ENCODE results near the gene POC5. TPM values are rescaled to one million over a fixed set of nuclear protein-coding genes. Genes with fewer than 3 reads are reported as not detected.

The POC5 gene
- total and polyA plus RNA-seq, 2 of the 4 experiments (the other 2 are of a cell fraction), result 6.6 to 12.9 TPM

DNA sequence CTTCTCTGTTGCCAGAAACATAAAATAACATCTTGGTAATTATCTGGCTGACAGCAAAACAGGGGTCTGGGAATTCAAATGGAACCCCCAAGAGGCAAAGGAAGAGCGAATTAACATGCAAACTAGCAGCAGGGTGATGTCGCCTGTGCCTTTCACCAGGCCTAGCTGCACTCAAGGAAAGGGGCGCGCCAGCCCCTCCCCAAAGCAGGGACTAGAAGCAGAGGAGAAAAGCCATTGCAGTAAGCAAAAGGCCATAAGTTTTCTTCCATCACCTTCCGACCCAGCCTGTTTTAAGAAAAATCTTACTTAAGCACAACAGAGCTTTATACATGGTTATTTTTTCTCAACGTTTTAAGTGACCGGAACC is 539 bp downstream of the POC5 start:
- peak overlapping the region; percentile 100 for H2AFZ ChIP-seq (replicated peaks; ENCODE audit: low read length, poor library complexity)
- in situ Hi-C loops (cut with MboI; ENCODE audit: low sequenced_read_pairs) (no loop called here), intact Hi-C loops (cut with micrococcal nuclease) (no loop called here), dilution Hi-C loops (cut with HindIII; ENCODE audit: low sequenced_read_pairs, unreplicated experiment) (no loop called here)
- H2BK15ac ChIP-seq (ENCODE audit: low read depth, low read length), result no peak overlapping the region
- H3K14ac ChIP-seq (replicated peaks; ENCODE audit: low read depth, low read length), result peak overlapping the region; percentile 76
- peak overlapping the region; percentile 66 for H4K5ac ChIP-seq (ENCODE audit: low read depth, low read length)
- H3K27me3 ChIP-seq (ENCODE audit: control insufficient read depth, insufficient read depth, low read length), result no peaks in the 10 kb centered on the region
- H3K4me3 ChIP-seq (ENCODE audit: insufficient read depth, low read depth, low read length), result peak overlapping the region; percentile 90
- peak overlapping the region; percentile 68 for H3K4me2 ChIP-seq (ENCODE audit: low read depth, low read length)
- H3K4ac ChIP-seq (ENCODE audit: low read depth, low read length), result peak overlapping the region; percentile 85
- H3K18ac ChIP-seq (ENCODE audit: low read depth, low read length), result no peak overlapping the region
- CTCF ChIA-PET, result no interaction called here
- no TSS peak for BruUV-seq (replicated peaks)
- WGBS, 2 experiments (ENCODE audit: extremely low coverage in 2 of 2, insufficient read length in 1 of 2), result 0% methylated on average over 2 of the region's 7 CpGs; no CpG with 5 or more reads in 1 of the 2 experiments
- TF ChIP-seq USF2 (IDR thresholded peaks at IDR 0.05; ENCODE audit: low read depth, low read length), result no peak
- no peak for TF ChIP-seq NFE2L2 (IDR thresholded peaks at IDR 0.05; ENCODE audit: low read depth, low read length)
- TF ChIP-seq POLR2A (IDR thresholded peaks at IDR 0.05; ENCODE audit: low read depth, low read length), result no peak
- no peak for TF ChIP-seq MAZ (IDR thresholded peaks at IDR 0.05; ENCODE audit: borderline replicate concordance, low read depth, low read length)
- no peak for TF ChIP-seq CEBPB (IDR thresholded peaks at IDR 0.05; ENCODE audit: low read depth, low read length)
- no peaks in the 10 kb centered on the region for H3K4me1 ChIP-seq (ENCODE audit: control insufficient read depth, insufficient read depth, low read length)
- POLR2A ChIA-PET (ENCODE audit: unreplicated experiment), result no interaction called here
- no peak for DNase-seq
- H3K9me1 ChIP-seq (ENCODE audit: insufficient read depth, low read length), result peaks cover 6% of the 10 kb centered on the region; the same call in 1 of the 2 replicates
- peaks cover 10 to 37% of the 10 kb centered on the region in 2 experiments for H3K79me1 ChIP-seq (ENCODE audit: low read depth in 1 of 2, low read length in 2 of 2)
- H4K91ac ChIP-seq (ENCODE audit: insufficient read depth, low read depth, low read length), result peak overlapping the region; percentile 9
- peak overlapping the region; percentile 50 to 96 for H4K8ac ChIP-seq (ENCODE audit: low read depth in 2 of 2, low read length in 2 of 2)
- H4K20me1 ChIP-seq (ENCODE audit: insufficient read depth, low read length), result no peaks in the 10 kb centered on the region
- H2BK20ac ChIP-seq (ENCODE audit: low read depth, low read length), result no peak overlapping the region
- peak overlapping the region; percentile 91 for H3K56ac ChIP-seq (ENCODE audit: extremely low read depth, insufficient read depth, low read length)
- H2AK5ac ChIP-seq (ENCODE audit: low read depth, low read length), result no peak overlapping the region
- H3K23ac ChIP-seq (ENCODE audit: low read depth, low read length), result peak overlapping the region; percentile 33; the same call in 1 of the 2 replicates
- H3K36me3 ChIP-seq (ENCODE audit: control insufficient read depth, insufficient read depth, low read length), result peaks cover 3% of the 10 kb centered on the region; the same call in 1 of the 2 replicates
- 0 out of 2 replicates have a peak overlapping the region, but pooled peaks have one; percentile 9 for H2BK120ac ChIP-seq (ENCODE audit: low read depth, low read length)
- peak; percentile 19 for ATAC-seq (ENCODE audit: low read depth)
- peak overlapping the region; percentile 73 for H3K9ac ChIP-seq (ENCODE audit: low read depth, low read length)
- no peaks in the 10 kb centered on the region for H3K9me3 ChIP-seq (ENCODE audit: control insufficient read depth, insufficient read depth, low read length)
- peak overlapping the region; percentile 90 for H2AK9ac ChIP-seq (replicated peaks; ENCODE audit: low read depth, low read length, poor library complexity)
- peak overlapping the region; percentile 44 for H3K27ac ChIP-seq (ENCODE audit: insufficient read depth, low read length)
- peak overlapping the region; percentile 34 for H2BK5ac ChIP-seq (ENCODE audit: low read depth, low read length, poor library complexity, severe bottlenecking)

Data from IMR-90 (cell line).